ACC112 (cell line): ENCODE results near the gene PTPRE.

Experiments
- H2AFZ ChIP-seq: fragments of 200-600 bp; sonication (generic); one replicate; pipeline ENCODE4 v1.6.0; 2017; ENCODE audit warnings: antibody characterized with exemption, low read length; ENCODE audit not compliant: unreplicated experiment
- H3K27ac ChIP-seq: fragments of 200-600 bp; sonication (generic); 2 replicates; pipeline ENCODE4 v1.5.1; 2014; ENCODE audit warnings: low read depth, mild to moderate bottlenecking, antibody characterized with exemption, low read length, moderate library complexity
- H3K27me3 ChIP-seq: fragments of 200-600 bp; sonication (generic); 2 replicates; pipeline ENCODE4 v1.6.1; 2014; ENCODE audit warnings: mild to moderate bottlenecking, antibody characterized with exemption, low read length, moderate library complexity, mixed read lengths; ENCODE audit not compliant: insufficient read depth
- H3K36me3 ChIP-seq: fragments of 200-600 bp; sonication (generic); 2 replicates; pipeline ENCODE4 v1.6.1; 2016; ENCODE audit warnings: mild to moderate bottlenecking, antibody characterized with exemption, low read length, moderate library complexity, mixed read lengths; ENCODE audit not compliant: insufficient read depth
- H3K4me1 ChIP-seq: fragments of 200-600 bp; sonication (generic); one replicate; pipeline ENCODE4 v1.6.1; 2016; ENCODE audit warnings: low read length, mixed read lengths; ENCODE audit not compliant: insufficient read depth, unreplicated experiment, control insufficient read depth
- H3K4me3 ChIP-seq: fragments of 200-600 bp; sonication (generic); 2 replicates; pipeline ENCODE4 v1.5.1; 2014; ENCODE audit warnings: mild to moderate bottlenecking, low read depth, low read length
- H3K79me2 ChIP-seq: fragments of 200-600 bp; sonication (generic); one replicate; pipeline ENCODE4 v1.6.0; 2016; ENCODE audit warnings: low read length; ENCODE audit not compliant: control insufficient read depth, unreplicated experiment, insufficient read depth

PTPRE gene

DNA sequence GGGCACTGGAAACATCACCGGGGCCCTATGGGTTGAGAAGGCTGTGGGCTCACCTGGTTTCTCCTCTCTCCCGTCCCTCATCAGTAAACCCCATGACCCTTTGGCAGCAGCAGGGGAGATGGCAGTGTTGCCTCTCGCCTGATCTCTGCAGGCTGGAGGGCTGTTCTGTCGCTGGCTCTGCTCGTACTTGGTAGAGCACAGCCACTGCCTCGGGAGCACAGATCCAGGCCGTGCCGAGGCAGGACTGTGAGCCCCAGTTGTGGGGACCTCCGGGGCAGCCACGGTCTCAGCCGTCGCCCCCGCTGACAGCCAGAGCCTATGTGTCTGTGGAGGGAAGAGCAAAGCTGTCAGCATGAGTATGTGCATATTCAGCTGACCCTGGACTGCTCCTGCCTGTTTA lies 94.9 kb downstream of the PTPRE start:
- Histone ChIP-seq H3K27ac (no peak overlapping the region), H3K4me3 (no peak overlapping the region), H3K79me2 (no peaks in the 10 kb centered on the region), H3K4me1 (peaks cover 11% of the 10 kb centered on the region), H3K27me3 (no peaks in the 10 kb centered on the region), H3K36me3 (no peaks in the 10 kb centered on the region), H2AFZ (no peak overlapping the region)

DNA sequence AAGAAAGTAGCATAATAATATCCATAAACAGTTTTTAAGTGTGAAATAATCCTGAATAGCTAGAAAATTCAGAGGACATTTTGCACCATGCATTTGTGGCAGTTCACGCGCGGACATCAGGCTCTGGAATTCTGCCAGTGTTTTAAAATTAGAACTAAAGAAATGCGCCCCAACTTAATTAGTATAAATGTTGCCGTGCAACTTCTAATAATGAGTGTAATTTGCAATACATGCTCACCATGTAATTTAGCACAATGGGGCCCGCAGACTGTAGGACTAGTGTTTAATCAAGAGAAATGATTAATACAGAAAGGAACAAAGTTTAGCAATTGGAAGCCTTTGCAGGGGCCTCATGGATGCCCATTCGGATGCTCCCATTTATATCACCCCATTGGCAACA lies 96.6 kb downstream of the PTPRE start:
- Histone ChIP-seq H3K79me2 (no peaks in the 10 kb centered on the region), H2AFZ (no peak overlapping the region), H3K4me1 (peaks cover 11% of the 10 kb centered on the region), H3K27me3 (no peaks in the 10 kb centered on the region), H3K4me3 (no peak overlapping the region), H3K27ac (no peak overlapping the region), H3K36me3 (no peaks in the 10 kb centered on the region)

DNA sequence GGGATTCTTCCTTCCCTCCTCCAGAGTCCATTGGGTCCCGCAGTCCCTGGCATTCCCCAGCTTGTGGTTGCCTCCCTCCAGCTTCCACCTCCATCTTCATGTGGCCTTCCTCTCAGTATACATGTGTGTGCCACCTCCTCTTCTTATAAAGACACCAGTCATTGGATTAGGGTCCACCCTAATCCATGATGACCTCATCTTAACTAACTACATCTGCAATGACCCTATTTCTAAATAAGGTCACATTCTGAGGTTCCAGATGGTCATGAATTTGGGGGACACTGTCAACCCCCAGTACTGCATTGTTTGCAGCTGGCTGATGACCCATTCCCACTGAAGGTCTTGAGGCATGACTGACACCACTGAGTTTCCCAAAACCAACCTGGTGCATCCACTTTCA lies 99.0 kb downstream of the PTPRE start:
- Histone ChIP-seq H3K79me2 (no peaks in the 10 kb centered on the region), H3K27ac (no peak overlapping the region), H3K27me3 (no peaks in the 10 kb centered on the region), H2AFZ (no peak overlapping the region), H3K36me3 (no peaks in the 10 kb centered on the region), H3K4me1 (peaks cover 13% of the 10 kb centered on the region), H3K4me3 (no peak overlapping the region)

DNA sequence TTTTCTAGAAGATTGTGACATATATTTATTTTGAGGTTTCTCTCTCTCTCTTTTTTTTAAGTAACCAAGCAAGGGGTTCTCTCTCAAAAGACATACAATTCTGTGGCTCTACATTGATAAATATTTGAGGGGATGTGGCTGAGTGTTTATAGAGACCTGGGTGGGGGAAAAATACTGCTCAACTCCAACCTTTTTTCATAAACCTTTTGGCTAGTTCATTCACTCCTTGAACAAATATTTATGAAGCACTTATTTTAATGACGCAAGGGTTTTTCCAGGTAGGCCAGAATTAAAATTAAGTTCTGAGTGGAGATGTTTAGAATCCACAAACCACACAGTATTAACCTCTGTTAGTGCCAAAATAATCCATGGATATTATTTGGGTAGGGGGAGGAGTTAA lies 100.2 kb downstream of the PTPRE start:
- Histone ChIP-seq H3K4me1 (peaks cover 10% of the 10 kb centered on the region), H3K27me3 (no peaks in the 10 kb centered on the region), H3K79me2 (no peaks in the 10 kb centered on the region), H3K36me3 (no peaks in the 10 kb centered on the region), H3K4me3 (no peak overlapping the region), H2AFZ (no peak overlapping the region), H3K27ac (no peak overlapping the region)

DNA sequence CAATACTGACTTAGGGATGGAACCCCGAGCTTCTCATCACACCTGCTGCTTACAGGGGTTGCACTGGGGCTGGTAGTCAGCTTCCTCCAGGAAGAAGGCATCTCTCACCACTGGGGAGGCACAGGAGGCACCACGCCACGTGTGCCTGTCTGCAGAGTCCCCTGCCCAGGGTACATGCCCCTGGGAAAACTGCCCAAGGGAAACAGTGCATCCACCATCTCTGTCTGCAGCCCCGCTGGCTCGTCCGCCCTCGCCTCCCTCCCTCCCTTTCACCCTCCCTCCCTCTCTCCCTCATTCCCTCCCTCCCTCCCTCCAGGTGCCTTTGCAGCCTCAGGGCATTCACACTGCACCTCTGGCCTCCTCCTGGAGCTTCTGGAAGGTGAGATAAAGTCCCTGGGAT lies 101.1 kb downstream of the PTPRE start:
- no peaks in the 10 kb centered on the region for H3K79me2 ChIP-seq
- H3K4me3 ChIP-seq = no peak overlapping the region
- H3K36me3 ChIP-seq = no peaks in the 10 kb centered on the region
- peaks cover 10% of the 10 kb centered on the region for H3K4me1 ChIP-seq
- no peaks in the 10 kb centered on the region for H3K27me3 ChIP-seq
- H2AFZ ChIP-seq = no peak overlapping the region
- no peak overlapping the region for H3K27ac ChIP-seq

DNA sequence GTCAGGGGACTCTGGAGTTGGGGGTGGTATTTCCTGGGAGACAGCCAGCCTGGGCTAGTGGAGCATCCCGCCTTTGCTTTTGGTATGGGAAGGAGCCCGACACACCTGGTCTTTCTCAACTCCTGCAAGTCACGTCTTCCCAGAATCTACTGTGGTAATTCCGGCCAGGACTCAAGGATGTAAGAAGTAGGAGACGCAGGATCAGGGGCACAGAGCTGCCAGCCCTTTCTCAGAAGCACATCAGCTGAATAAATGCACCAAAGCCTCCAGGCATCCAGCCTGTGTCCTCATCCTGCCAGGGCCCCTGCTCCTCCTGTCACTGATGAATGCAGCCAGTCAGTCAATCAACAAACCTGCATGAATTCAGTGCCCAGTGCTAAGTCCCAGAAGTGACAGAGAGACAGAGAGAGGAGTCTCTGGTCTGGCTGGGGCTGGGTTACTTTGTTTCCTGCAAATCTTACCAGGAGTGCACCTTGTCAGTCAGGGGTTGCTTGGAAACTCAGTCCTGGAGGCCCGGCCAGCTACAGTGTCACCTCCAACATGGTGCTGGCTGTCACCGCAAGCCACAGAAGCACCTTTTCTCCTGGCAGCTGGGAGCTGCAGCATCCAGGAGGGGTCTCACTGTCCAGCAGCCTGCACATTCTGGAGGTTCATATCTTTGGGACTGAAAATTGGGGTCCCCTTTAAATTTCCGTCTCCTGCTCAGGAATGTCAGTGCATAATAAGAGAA lies 101.8 kb downstream of the PTPRE start:
- Histone ChIP-seq H3K4me3 (no peak overlapping the region), H3K36me3 (no peaks in the 10 kb centered on the region), H3K27me3 (no peaks in the 10 kb centered on the region), H3K4me1 (peaks cover 10% of the 10 kb centered on the region), H3K79me2 (no peaks in the 10 kb centered on the region), H2AFZ (no peak overlapping the region), H3K27ac (no peak overlapping the region)

DNA sequence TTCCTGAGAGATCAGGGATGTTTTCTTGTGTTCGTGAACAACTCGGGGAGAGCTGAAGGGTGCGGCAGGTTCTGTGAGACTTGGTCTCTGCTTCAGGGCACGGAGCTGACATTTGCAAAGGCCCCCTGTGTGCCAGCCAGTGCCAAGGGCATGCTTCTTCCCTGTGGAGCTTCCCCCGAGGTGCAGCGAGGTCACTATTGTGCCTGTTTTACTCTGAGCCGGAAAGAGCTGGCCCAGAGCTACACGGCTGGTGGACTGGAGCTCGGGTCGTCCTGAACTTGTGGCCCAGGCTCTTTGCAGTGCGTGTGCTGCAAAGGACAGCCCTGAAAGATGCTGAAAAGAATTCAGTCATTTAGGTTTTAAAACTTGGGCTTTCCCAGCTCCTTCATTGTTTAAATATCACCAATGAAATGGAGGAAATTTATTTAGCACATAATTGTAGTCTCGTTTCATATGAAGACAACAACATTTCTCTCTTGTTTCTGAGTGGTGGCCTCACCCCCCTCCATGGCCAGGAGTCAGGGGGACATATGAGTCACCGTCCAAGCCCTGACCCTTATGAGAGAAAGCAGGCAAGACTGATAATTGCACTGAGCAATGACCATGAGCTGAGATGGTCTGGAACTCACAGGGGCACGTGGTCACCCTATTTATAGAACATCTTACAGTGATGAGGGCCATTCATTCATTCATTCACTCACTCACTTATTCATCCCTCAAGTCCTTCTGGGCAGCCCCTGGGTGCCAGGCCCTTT lies 102.6 kb downstream of the PTPRE start:
- H3K79me2 ChIP-seq = no peaks in the 10 kb centered on the region
- peaks cover 10% of the 10 kb centered on the region for H3K4me1 ChIP-seq
- no peaks in the 10 kb centered on the region for H3K27me3 ChIP-seq
- H3K27ac ChIP-seq = no peak overlapping the region
- no peak overlapping the region for H2AFZ ChIP-seq
- no peaks in the 10 kb centered on the region for H3K36me3 ChIP-seq
- H3K4me3 ChIP-seq = no peak overlapping the region

DNA sequence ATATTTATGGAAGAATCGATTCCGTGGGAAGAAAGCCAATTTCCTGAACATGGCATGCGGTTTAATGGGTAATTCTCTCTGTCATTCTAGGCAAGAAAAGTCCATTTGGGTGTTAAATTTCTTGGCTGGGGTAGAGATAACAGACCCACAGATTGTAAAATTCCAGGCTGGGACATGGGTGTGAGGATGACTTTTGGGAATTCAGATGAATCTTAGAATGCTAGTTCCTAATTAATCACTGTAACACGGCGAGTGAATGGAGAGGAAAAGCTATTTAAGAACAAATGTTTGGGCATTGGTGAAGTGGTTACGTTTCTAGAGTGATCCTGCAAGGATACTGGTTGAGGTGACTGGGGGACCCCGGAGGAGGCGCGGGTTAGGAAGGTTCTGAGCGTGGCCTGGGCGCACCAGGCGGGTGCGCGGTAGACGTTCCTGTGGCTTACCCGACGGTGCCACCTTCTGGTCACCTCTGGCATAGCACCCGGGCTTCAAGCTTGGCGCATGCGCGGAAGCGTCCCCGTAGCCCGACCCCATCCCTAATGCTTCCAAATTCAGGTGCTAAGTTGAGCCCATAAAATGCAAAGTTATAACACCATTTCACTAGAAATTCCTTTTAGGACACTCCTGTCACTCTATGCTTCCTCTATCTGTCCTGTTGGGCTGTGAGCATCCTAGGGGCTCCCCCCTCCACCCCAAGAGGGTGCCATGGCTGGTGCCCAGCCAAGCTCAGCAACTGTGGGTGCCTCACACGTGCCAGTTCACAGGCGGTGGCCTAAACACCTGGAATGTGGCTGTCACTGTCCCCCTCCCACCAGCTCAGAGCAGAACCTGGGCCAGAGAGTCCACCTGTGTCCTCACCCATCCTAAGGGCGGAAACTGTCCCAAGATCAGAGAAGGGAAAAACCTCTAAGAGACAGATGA lies 104.4 kb downstream of the PTPRE start:
- Histone ChIP-seq H3K27me3 (no peaks in the 10 kb centered on the region), H3K36me3 (no peaks in the 10 kb centered on the region), H3K4me1 (peaks cover 10% of the 10 kb centered on the region), H3K79me2 (no peaks in the 10 kb centered on the region), H2AFZ (no peak overlapping the region), H3K4me3 (no peak overlapping the region), H3K27ac (no peak overlapping the region)

DNA sequence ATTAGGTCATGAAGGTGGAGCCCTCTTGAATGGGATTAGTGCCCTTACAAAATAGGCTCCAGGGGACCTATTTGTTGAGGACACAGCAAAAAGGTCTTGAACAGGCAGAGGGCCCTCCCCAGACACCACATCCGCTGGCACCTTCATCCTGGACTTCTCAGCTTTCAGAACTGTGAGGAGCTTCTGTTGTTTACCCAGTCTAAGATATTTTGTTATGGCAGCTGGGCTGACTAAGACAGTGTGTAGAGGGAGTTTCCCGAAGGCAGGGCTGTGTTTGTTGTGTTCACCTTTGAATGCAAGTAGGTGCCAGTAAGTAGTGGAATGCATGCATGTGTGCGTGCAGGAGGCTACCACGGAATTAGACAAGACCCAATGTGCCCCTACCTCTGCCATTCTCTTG lies 106.7 kb downstream of the PTPRE start:
- H3K36me3 ChIP-seq = no peaks in the 10 kb centered on the region
- H3K79me2 ChIP-seq = no peaks in the 10 kb centered on the region
- no peaks in the 10 kb centered on the region for H3K27me3 ChIP-seq
- peaks cover 10% of the 10 kb centered on the region for H3K4me1 ChIP-seq
- no peak overlapping the region for H3K27ac ChIP-seq
- H3K4me3 ChIP-seq = no peak overlapping the region
- no peak overlapping the region for H2AFZ ChIP-seq

DNA sequence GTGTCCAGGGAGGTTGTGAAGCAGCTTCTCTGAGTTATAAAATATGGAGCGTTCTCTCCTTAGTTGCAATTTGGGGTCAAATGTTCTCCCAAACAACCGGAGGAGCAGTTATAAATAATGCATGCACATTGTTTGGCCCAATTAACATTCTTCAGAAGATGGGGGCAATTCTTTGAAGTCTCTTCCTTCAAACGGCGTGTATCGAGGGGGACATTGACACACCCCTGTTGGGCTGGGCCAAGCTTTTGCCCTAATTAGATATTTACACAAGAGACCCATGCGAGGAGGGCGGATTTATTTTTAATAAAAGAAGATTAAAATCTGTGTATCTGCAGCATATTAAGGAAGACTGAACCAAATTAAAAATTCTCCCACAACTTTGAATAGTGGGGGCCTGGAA lies 107.3 kb downstream of the PTPRE start:
- Histone ChIP-seq H3K36me3 (no peaks in the 10 kb centered on the region), H3K79me2 (no peaks in the 10 kb centered on the region), H2AFZ (no peak overlapping the region), H3K27me3 (no peaks in the 10 kb centered on the region), H3K4me1 (peaks cover 9% of the 10 kb centered on the region), H3K27ac (no peak overlapping the region), H3K4me3 (no peak overlapping the region)
